NB4 (cell line): ENCODE data around the gene TERT.

Source experiments
- CTCF ChIP-seq: IDR thresholded peaks from one replicate; pipeline ENCODE4 v1.5.1; 2012; ENCODE audit warnings: low read depth, low read length
- MAX ChIP-seq: IDR thresholded peaks from 2 replicates; pipeline ENCODE4 v1.6.1; 2011; ENCODE audit warnings: low read depth, low read length
- POLR2A ChIP-seq: IDR thresholded peaks from 2 replicates; pipeline ENCODE4 v1.6.1; 2011; ENCODE audit warnings: mild to moderate bottlenecking; ENCODE audit not compliant: insufficient read length; ENCODE audit errors: extremely low read depth

GRCh38 chr5:1323803-1324173 lies 28.9 kb upstream of the TERT start:
- TF ChIP-seq CTCF (no peak), POLR2A (no peak), MAX (no peak)
